ENCODE data around the gene MAMLD1.

The MAMLD1 gene

GRCh38 chrX:150531467-150531866 lies 168.3 kb downstream of the MAMLD1 start:
- no peak for DNase-seq (ENCODE audit: low spot score)

GRCh38 chrX:150533863-150534262 lies 170.7 kb downstream of the MAMLD1 start:
- no peak for DNase-seq (ENCODE audit: low spot score)

- no peak for DNase-seq (ENCODE audit: low spot score)
Observed at GRCh38 chrX:150536455-150537116, 173.5 kb downstream of the MAMLD1 start.

GRCh38 chrX:150537851-150538250 lies 174.7 kb downstream of the MAMLD1 start:
- no peak for DNase-seq (ENCODE audit: low spot score)

- no peak for DNase-seq (ENCODE audit: low spot score)
Observed at GRCh38 chrX:150540965-150541364, 177.8 kb downstream of the MAMLD1 start.

- DNase-seq (ENCODE audit: low spot score): no peak
Observed at GRCh38 chrX:150542846-150543229, 179.7 kb downstream of the MAMLD1 start.

GRCh38 chrX:150543230-150544155 lies 180.4 kb downstream of the MAMLD1 start:
- no peak for DNase-seq (ENCODE audit: low spot score)

- no peak for DNase-seq (ENCODE audit: low spot score)
Observed at GRCh38 chrX:150544222-150544787, 181.2 kb downstream of the MAMLD1 start.

GRCh38 chrX:150544835-150545770 lies 182.0 kb downstream of the MAMLD1 start:
- no peak for DNase-seq (ENCODE audit: low spot score)

GRCh38 chrX:150546711-150547153 lies 183.6 kb downstream of the MAMLD1 start:
- DNase-seq (ENCODE audit: low spot score): no peak

GRCh38 chrX:150547375-150548115 lies 184.4 kb downstream of the MAMLD1 start:
- peak; percentile 43 for DNase-seq (ENCODE audit: low spot score)

GRCh38 chrX:150548251-150548650 lies 185.1 kb downstream of the MAMLD1 start:
- no peak for DNase-seq (ENCODE audit: low spot score)

GRCh38 chrX:150548684-150549083 lies 185.6 kb downstream of the MAMLD1 start:
- DNase-seq (ENCODE audit: low spot score): no peak

- DNase-seq (ENCODE audit: low spot score): no peak
Observed at GRCh38 chrX:150551963-150552362, 188.8 kb downstream of the MAMLD1 start.

- no peak for DNase-seq (ENCODE audit: low spot score)
Observed at GRCh38 chrX:150558424-150558823, 195.3 kb downstream of the MAMLD1 start.
